C4-2B (cell line): Measurements from ENCODE around the gene PCDH9.

Experiments used
- ZFX ChIP-seq: fragments of 450-650 bp; IDR thresholded peaks from 2 replicates; pipeline ENCODE4 v1.6.1; 2017
- TF ChIP-seq, protein P1 (sequence below): fragments of 450-650 bp; conservative IDR thresholded peaks from 2 replicates; pipeline ENCODE4 v1.5.1; 2017; ENCODE audit warnings: mild to moderate bottlenecking

DNA sequence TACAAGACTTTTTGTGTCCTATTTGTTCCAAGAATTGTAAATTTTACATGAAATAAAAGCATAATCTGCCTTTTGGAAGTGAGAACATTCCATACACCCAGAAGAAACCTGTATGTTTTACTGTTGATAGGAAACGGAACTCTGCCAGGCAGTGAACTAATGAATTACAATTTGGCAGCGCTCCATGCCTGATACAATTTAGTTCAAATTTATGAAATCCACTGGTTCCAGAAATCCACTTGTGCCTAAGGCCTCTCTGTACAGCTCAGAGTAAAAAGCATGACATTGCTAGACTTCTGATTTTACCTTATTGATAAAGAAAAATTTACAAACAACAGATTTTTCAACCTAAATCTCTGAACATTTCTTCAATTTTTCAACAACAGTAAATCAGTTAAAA, 78.1 kb downstream of the PCDH9 start:
- TF ChIP-seq, protein P1, sequence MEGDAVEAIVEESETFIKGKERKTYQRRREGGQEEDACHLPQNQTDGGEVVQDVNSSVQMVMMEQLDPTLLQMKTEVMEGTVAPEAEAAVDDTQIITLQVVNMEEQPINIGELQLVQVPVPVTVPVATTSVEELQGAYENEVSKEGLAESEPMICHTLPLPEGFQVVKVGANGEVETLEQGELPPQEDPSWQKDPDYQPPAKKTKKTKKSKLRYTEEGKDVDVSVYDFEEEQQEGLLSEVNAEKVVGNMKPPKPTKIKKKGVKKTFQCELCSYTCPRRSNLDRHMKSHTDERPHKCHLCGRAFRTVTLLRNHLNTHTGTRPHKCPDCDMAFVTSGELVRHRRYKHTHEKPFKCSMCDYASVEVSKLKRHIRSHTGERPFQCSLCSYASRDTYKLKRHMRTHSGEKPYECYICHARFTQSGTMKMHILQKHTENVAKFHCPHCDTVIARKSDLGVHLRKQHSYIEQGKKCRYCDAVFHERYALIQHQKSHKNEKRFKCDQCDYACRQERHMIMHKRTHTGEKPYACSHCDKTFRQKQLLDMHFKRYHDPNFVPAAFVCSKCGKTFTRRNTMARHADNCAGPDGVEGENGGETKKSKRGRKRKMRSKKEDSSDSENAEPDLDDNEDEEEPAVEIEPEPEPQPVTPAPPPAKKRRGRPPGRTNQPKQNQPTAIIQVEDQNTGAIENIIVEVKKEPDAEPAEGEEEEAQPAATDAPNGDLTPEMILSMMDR, result no peak
- no peak for TF ChIP-seq ZFX
